T-helper 2 cell (primary cell): ENCODE results near the gene FARS2.

ENCODE experiments used
- DNase-seq, 5 experiments: peaks; one replicate each; pipeline versions ENCODE4 v3.0.0 to v3.0.0-alpha.2; 2012 to 2022

The FARS2 gene

DNA sequence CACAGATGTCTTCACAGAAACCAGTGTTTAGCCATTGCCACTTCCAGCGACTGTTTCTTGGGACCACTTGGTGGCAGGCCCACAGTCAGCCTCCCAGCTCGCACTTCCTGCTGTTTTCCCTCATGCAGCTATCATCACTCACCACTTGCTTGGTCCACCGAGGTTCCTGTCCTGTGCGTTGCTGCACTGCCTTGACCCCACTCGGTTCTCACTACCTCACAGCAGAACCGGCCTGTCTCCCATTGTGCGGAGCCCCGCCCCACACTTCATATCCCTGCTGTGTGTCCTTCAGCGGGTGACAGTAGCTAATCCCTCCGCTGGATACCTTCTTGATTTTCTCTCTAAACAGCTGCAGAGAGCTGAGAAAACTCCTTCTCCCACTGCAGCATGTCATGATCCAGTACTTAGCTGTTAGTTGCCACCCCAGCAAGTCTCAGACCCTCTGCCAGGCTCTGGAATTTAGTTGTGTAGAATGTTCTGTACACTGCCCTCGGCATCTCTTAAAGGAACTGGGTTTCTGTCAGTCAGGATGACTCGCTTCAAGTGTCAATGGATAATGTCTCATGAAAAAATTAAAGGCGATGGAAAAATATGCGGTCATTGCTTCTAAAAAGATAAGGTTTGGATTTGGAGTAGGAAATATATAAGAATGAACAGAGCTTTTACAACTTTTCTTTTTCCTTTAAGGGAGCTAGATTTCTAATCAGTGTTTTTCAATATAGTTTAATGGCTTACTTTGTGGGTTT lies 208.0 kb downstream of the FARS2 start:
- no peak for DNase-seq

GRCh38 chr6:5471044-5471443 lies 209.7 kb downstream of the FARS2 start:
- DNase-seq, result peak in 4 of 5 experiments; percentile 7 to 60 (median 26)

- no peak for DNase-seq
Measured at GRCh38 chr6:5471637-5472398, 210.5 kb downstream of the FARS2 start.

- DNase-seq, result no peak
Measured at GRCh38 chr6:5472571-5472970, 211.3 kb downstream of the FARS2 start.

DNA sequence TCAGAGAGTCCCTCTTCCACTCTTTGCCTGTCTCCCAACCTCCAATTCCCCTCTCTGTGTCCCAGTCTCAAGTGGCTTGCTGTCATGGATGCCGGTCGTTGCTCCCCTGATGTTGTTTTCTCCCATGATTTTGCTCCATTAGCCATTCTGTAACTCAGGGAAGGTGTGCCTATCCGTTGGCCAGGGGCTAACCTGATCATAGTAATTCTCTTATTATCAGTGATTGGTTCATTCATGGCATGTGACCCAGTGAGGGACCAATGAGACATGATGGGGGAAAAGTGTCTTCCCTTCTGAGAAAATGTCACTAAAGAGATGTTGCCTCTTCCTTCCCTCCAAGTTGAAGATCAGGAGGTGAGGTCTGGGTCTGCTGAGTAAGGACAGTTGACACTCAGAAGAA lies 214.5 kb downstream of the FARS2 start:
- no peak for DNase-seq

DNA sequence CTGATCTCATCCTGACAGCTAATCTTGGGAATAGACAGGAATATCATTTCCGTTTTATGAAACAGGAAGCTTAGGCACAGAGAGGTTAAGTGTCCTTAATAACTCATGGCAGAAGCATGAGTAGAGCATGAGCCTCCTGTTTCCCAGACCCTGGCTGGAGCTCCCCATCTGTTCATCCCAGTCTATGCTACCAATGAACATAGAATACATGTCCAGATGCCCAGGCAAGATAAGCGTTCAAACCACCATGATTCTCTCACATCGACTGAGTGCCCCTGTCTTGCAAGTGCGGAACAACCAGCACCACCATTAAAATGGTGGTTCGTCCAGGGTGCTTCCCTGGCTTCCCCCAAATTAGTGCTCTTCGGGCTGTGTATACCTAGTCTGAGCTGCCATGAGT lies 217.1 kb downstream of the FARS2 start:
- no peak for DNase-seq

GRCh38 chr6:5481033-5481432 lies 219.7 kb downstream of the FARS2 start:
- DNase-seq, result no peak

DNA sequence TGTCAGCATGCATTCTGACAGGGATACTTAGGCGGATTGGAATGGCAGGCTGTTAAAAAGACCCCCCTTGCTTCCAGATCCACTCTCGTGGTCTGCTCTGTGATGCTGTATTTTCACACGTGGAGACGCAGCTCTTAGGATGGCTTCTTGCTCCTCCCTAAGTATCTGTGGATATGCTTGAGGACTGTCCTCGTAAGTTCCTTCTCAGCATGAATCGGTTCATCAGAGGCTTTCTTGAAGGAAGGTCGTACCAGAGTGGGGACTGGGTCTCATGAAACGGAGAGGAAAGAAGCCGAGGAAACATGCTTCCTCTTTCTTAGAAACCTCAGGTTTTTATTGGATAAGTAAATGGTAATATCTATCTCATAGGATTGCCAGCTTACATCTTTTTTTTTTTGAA lies 220.4 kb downstream of the FARS2 start:
- no peak for DNase-seq

GRCh38 chr6:5482619-5483018 lies 221.3 kb downstream of the FARS2 start:
- DNase-seq, result no peak

- no peak for DNase-seq
Measured at GRCh38 chr6:5484692-5485091, 223.4 kb downstream of the FARS2 start.

- DNase-seq, result peak in 1 of 5 experiments; percentile 44
Measured at GRCh38 chr6:5486214-5486613, 224.9 kb downstream of the FARS2 start.

- no peak for DNase-seq
Measured at GRCh38 chr6:5490501-5491069, 229.3 kb downstream of the FARS2 start.

- no peak for DNase-seq
Measured at GRCh38 chr6:5492356-5492755, 231.0 kb downstream of the FARS2 start.

DNA sequence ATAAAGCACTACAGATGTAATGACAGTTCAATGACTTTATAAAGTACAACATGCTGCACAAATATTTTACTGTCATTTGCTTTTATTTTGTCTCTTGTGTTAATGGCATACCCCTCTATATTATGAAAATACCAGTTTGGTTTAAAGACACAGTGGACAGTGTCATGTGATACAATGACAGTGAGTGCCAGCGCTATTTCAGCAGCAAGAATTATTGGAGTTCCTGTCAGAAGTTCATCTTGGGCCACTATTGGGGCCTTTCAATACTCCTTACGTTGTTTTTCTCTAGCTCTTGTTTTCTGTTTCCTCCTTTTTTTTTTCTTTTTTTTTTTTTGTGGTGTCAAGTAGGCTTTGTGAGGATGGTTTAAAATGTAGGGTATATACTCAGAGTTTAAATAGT lies 232.5 kb downstream of the FARS2 start:
- no peak for DNase-seq

DNA sequence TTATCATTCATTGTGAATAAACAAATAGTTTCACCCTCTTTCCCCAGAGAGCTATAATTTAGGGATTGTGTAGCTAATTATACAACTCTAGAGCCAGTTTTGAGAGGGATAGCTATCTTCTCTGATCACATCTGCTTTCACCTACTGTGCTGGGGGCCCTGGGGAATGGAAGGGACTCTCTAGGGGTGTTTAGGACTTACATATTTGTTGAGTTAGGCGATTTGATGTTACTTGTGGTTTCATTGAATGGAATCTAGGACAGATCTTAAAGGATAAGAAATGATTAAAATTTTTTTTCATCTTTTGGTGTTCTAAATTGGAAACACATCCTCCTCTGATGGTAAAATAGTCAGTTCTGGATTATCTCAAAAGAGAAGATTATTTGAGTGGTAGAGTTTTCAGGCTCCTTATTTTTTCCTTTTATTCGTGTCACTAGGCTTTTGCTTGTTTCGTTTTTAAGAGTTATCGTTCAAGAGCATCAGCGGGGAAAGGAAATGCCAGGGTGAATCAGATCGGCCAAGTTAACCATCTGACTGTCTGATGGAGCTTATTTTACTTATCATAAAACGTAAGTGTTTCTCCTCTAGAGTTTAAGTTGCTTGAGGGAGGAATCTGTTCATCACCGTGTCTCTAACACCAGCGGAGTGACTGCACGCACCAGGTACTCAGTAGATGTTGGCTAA lies 236.7 kb downstream of the FARS2 start:
- peak in 1 of 5 experiments; percentile 69 for DNase-seq

DNA sequence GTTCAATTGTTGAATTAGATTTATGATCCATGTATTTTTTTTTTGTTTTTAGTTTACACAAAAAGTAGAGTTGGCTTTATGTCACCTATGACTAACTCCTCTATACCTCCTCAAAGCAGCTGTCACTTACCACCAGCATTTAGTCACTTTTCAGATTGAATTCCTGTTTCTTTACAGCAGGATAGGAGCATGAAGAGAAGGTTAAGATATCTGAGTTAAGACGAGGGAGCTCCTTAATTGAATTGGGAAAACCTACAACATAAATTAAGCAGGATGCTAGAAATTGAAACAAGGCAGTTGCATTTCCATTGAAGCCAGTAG lies 237.2 kb downstream of the FARS2 start:
- no peak for DNase-seq

GRCh38 chr6:5499644-5500306 lies 238.5 kb downstream of the FARS2 start:
- DNase-seq, result peak in 1 of 5 experiments; percentile 35

GRCh38 chr6:5501837-5502236 lies 240.5 kb downstream of the FARS2 start:
- no peak for DNase-seq

GRCh38 chr6:5504078-5504477 lies 242.8 kb downstream of the FARS2 start:
- no peak for DNase-seq

- DNase-seq, result no peak
Measured at GRCh38 chr6:5506149-5506548, 244.8 kb downstream of the FARS2 start.

DNA sequence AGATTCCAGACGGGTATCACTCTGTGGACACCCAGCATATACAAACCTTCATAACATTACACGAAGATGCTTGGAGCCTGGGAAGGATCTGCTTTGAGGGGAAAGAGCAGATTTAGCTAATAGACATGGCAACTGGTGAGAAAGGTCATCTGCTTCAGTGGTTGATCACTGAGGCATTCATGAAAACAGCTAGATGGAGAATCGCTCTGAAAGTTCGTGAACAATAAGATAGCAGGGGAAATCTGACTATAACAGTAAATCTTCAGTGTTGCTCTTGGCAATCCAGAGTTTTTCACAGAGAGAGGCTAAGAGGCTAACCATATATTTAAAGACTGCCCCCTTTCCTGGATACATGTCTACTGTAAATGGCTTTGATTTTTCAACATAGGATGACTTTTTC lies 245.3 kb downstream of the FARS2 start:
- DNase-seq, result no peak

GRCh38 chr6:5507131-5507681 lies 245.9 kb downstream of the FARS2 start:
- DNase-seq, result peak in 1 of 5 experiments; percentile 52

- DNase-seq, result no peak
Measured at GRCh38 chr6:5509106-5509505, 247.8 kb downstream of the FARS2 start.
